HPDE6-E6E7 (cell line): ENCODE measurements around the gene SRGAP3.

Source experiments
- DNase-seq: peaks from one replicate; pipeline ENCODE4 v3.0.0; 2011; ENCODE audit warnings: missing footprints; ENCODE audit errors: extremely low spot score

The SRGAP3 gene

GRCh38 chr3:9253327-9253726 is 3.9 kb upstream of the SRGAP3 start:
- DNase-seq = no peak

- no peak for DNase-seq
Observed at GRCh38 chr3:9251055-9251786, 1.8 kb upstream of the SRGAP3 start.

- DNase-seq = no peak
Observed at GRCh38 chr3:9250236-9250635, 790 bp upstream of the SRGAP3 start.

- DNase-seq = no peak
Observed at GRCh38 chr3:9248522-9249271, 749 bp downstream of the SRGAP3 start.

GRCh38 chr3:9247941-9248521 is 1.4 kb downstream of the SRGAP3 start:
- no peak for DNase-seq

- DNase-seq = no peak
Observed at GRCh38 chr3:9247361-9247940, 2.0 kb downstream of the SRGAP3 start.

GRCh38 chr3:9246189-9246588 is 3.3 kb downstream of the SRGAP3 start:
- DNase-seq = no peak

GRCh38 chr3:9244495-9245183 is 4.8 kb downstream of the SRGAP3 start:
- DNase-seq = no peak

- no peak for DNase-seq
Observed at GRCh38 chr3:9241956-9242355, 7.5 kb downstream of the SRGAP3 start.

GRCh38 chr3:9239680-9240079 is 9.8 kb downstream of the SRGAP3 start:
- no peak for DNase-seq

- no peak for DNase-seq
Observed at GRCh38 chr3:9238721-9239295, 10.6 kb downstream of the SRGAP3 start.

- DNase-seq = no peak
Observed at GRCh38 chr3:9238276-9238675, 11.2 kb downstream of the SRGAP3 start.

GRCh38 chr3:9233814-9234600 is 15.4 kb downstream of the SRGAP3 start:
- no peak for DNase-seq

- no peak for DNase-seq
Observed at GRCh38 chr3:9233101-9233500, 16.3 kb downstream of the SRGAP3 start.

- DNase-seq = no peak
Observed at GRCh38 chr3:9231937-9232336, 17.5 kb downstream of the SRGAP3 start.

GRCh38 chr3:9231471-9231870 is 18.0 kb downstream of the SRGAP3 start:
- DNase-seq = no peak

- no peak for DNase-seq
Observed at GRCh38 chr3:9231006-9231405, 18.4 kb downstream of the SRGAP3 start.

GRCh38 chr3:9230596-9230995 is 18.9 kb downstream of the SRGAP3 start:
- no peak for DNase-seq

GRCh38 chr3:9229879-9230278 is 19.6 kb downstream of the SRGAP3 start:
- DNase-seq = no peak

GRCh38 chr3:9229325-9229724 is 20.1 kb downstream of the SRGAP3 start:
- no peak for DNase-seq

- no peak for DNase-seq
Observed at GRCh38 chr3:9226326-9226725, 23.1 kb downstream of the SRGAP3 start.
